GM19043 (cell line): ENCODE data around the gene SYDE1.
"Not testable (repeated sequence)": the region's sequence is repeated elsewhere in the genome, so short reads cannot be mapped to it uniquely, and the experiment has no call there.

Source experiments
- ATAC-seq: cut with Tn5 transposase; IDR thresholded peaks from one replicate; pipeline ENCODE4 v1.9.1; 2021; ENCODE audit warnings: low read depth; ENCODE audit not compliant: unreplicated experiment

The SYDE1 gene, protein sequence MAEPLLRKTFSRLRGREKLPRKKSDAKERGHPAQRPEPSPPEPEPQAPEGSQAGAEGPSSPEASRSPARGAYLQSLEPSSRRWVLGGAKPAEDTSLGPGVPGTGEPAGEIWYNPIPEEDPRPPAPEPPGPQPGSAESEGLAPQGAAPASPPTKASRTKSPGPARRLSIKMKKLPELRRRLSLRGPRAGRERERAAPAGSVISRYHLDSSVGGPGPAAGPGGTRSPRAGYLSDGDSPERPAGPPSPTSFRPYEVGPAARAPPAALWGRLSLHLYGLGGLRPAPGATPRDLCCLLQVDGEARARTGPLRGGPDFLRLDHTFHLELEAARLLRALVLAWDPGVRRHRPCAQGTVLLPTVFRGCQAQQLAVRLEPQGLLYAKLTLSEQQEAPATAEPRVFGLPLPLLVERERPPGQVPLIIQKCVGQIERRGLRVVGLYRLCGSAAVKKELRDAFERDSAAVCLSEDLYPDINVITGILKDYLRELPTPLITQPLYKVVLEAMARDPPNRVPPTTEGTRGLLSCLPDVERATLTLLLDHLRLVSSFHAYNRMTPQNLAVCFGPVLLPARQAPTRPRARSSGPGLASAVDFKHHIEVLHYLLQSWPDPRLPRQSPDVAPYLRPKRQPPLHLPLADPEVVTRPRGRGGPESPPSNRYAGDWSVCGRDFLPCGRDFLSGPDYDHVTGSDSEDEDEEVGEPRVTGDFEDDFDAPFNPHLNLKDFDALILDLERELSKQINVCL

DNA sequence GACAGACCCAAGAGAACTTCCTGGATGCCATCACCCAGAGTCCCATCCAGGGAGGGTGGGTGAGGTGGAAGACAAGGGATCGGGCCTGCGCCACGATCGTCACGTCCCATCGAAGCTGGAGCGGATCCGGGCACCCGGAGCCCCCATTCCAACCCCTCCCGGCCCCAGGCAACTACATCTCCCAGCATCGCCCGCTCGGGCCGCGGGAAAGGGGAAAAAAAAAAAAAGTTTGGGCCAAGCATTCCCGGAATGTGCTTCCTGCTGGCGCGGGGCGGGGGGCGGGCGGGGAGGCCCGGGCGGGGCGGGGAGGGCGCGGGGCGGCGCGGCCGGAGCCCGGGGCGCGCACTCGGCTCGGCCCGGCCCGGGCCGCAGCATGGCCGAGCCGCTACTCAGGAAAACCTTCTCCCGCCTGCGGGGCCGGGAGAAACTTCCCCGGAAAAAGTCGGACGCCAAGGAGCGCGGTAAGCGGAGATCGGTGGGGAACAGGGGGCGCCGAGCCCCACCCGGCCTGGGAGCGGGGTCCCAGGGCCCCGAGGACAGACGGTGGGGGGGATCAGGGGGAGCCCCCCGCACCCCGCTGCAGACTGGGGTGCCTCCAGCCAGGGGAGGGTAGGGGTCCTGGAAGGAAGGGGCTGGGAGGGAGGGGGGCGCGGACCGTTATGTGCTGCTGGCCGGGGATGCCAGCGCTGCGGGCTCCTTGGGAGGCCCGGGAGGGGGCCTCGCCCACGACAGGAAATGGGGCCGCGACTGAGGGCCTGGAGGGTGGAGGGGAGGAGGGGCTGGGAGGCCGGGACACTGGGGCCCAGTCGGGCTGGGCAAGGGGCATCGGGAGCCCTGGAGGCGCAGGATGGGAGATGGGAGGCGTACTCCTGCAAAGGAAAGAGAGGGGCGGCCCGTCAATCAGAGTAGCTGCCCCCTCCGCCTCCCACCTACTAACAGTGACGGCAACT is at the start of gene SYDE1:
Gene SYDE1, plus strand, starts transcription at position 341 of the 950 bp plus-strand sequence. Its CDS starts 33 bp downstream, at position 374.
- ATAC-seq: no peak

DNA sequence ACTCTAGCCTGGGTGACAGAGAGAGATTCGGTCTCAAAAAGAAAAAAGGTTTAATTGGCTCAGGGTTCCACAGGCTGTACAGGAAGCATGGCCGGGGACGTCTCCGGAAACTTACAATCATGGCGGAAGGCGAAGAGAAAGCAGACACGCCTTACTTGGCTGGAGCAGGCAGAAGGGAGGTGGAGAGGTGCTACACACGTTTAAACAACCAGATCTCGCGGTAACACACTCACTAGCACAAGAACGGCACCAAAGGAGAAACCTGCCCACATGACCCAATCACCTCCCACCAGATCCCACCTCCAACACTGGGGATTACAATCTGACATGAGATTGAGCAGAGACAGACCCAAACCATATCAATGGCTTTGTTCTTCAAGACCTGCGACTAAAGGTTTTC is 45.2 kb upstream of the SYDE1 start:
- no peak for ATAC-seq

GRCh38 chr19:15070386-15070785 is 36.8 kb upstream of the SYDE1 start:
- not testable (repeated sequence) for ATAC-seq

DNA sequence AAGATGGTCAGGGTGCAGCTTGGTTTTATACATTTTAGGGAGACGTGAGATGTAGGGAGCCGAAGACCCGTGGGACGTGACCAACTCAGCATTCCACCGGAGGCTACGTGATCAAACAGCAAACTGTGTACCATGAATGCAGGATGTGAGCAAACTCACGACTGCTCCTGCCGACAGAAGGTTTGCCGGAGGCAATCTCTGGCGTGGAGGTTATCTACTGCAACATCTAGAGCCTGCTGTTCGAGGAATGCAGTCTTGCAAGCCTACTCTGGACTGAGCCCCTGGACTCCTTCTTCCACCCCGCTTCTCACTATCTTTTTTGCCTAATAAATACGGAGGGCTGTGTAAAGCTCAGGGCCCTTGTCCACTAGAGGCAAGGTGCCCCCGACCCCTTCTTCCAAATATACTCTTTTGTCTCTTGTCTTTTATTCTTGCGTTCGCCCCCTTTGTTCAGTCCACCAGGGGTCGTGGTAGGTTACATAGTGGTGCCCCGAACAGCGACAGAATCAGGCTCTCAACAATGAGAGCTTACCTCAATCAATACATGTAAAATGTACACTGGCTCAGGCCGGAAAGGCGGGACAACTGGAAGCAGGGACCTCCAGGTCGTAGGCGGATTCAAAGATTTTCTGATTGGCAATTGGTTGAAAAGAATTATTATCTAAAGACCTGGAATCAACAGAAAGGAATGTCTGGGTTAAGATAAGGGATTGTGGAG is 34.1 kb upstream of the SYDE1 start:
- no peak for ATAC-seq

GRCh38 chr19:15074371-15074770 is 32.8 kb upstream of the SYDE1 start:
- ATAC-seq: no peak

DNA sequence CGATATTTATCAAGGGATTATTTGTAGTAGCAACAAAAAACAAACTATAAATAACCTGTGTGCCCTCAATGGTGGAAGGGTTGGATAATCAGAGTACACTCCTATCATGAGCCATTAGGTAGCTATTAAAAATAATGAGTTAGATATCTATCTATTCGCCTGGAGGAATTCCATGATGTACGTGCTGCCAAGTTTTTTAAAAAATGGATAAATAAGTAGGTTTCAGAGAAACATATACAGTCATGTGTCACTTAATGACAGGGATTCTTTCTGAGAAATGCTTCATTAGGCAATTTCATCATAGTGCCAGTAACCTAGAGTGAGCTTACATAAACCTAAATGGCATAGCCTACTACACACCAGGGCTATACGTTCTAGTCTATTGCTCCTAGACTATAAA is 31.4 kb upstream of the SYDE1 start:
- no peak for ATAC-seq

- ATAC-seq: not testable (repeated sequence)
Measured at GRCh38 chr19:15080002-15080401, 27.2 kb upstream of the SYDE1 start.

DNA sequence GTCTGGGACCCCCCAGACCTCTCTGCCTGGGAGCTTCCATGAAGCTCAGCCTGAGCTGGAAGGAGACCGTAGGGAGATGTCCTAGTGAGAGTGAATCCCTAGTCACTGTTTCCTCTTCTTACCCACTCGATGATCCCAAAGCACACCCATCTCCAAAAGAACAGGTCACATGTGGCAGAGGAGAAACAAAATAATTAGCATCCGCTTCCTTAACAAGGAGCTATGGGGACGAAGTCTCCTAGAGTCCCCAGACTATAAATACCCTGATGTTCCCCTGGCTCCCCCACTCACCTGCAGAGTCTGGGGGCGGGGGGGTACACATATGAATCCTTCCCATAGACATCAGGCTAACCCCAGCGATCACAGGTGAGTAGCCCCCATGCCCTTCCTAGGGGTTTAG is 25.3 kb upstream of the SYDE1 start, which contains the start of gene OR1I1:
Gene OR1I1, plus strand, starts transcription at position 301 of the 400 bp plus-strand sequence. CDS start 4,855 bp downstream, outside the sequence.
- no peak for ATAC-seq

DNA sequence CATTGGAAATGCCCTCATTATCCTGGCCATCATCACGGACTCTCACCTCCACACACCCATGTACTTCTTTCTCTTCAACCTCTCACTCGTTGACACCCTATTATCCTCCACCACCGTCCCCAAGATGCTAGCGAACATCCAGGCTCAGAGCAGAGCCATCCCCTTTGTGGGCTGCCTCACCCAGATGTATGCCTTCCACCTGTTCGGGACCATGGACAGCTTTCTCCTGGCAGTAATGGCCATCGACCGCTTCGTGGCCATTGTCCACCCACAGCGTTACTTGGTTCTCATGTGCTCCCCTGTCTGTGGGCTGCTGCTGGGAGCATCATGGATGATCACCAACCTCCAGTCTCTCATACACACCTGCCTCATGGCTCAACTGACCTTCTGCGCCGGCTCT is 20.0 kb upstream of the SYDE1 start:
- no peak for ATAC-seq

- no peak for ATAC-seq
Measured at GRCh38 chr19:15091918-15092753, 15.1 kb upstream of the SYDE1 start.

GRCh38 chr19:15093001-15093400 is 14.2 kb upstream of the SYDE1 start:
- no peak for ATAC-seq

- no peak for ATAC-seq
Measured at GRCh38 chr19:15096223-15096622, 11.0 kb upstream of the SYDE1 start.

- not testable (repeated sequence) for ATAC-seq
Measured at GRCh38 chr19:15097980-15098379, 9.2 kb upstream of the SYDE1 start.

GRCh38 chr19:15098460-15098859 is 8.7 kb upstream of the SYDE1 start:
- ATAC-seq: no peak

DNA sequence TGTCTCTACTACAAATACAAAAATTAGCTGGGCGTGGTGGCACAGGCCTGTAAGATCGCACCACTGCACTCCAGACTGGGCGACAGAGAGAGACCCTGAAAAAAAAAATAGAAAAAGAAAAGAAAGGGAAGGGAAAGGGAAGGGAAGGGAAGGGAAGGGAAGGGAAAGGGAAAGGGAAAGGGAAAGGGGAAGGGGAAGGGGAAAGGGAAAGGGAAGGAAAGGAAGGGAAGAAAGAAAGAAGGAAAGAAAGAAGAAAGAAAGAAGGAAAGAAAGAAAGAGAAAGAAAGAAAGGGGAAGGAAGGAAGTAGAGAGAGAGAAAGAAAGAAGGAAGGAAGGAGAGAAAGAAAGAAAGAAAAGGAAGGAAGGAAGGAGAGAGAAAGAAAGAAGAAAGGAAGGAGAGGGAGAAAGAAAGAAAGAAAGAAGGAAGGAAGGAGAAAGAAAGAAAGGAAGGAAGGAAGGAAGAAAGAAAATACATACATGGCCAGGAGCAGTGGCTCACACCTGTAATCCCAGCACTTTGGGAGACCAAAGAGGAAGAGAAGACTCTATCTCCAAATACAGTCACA is 8.1 kb upstream of the SYDE1 start:
- no peak for ATAC-seq

- no peak for ATAC-seq
Measured at GRCh38 chr19:15101479-15102082, 5.6 kb upstream of the SYDE1 start.

- no peak for ATAC-seq
Measured at GRCh38 chr19:15104003-15104402, 3.2 kb upstream of the SYDE1 start.

- ATAC-seq: no peak
Measured at GRCh38 chr19:15104411-15104810, 2.8 kb upstream of the SYDE1 start.
